Fibroblast of pulmonary artery (primary cell): Measurements from ENCODE around the gene C10orf53.
"Not testable (repeated sequence)": the region's sequence is repeated elsewhere in the genome, so short reads cannot be mapped to it uniquely, and the experiment has no call there.

Source experiments
- DNase-seq: peaks from one replicate; pipeline ENCODE4 v3.0.0-alpha.2; 2010; ENCODE audit warnings: low read depth
- H3K4me3 ChIP-seq: replicated peaks from 2 replicates; pipeline ENCODE4 v1.5.1; 2011; ENCODE audit warnings: low read depth, mild to moderate bottlenecking, control low read depth, low read length, moderate library complexity
- TF ChIP-seq, protein P1 (sequence below): IDR thresholded peaks from 2 replicates; pipeline ENCODE4 v1.5.1; 2011; ENCODE audit warnings: mild to moderate bottlenecking, control low read depth, low read length, inconsistent platforms; ENCODE audit errors: missing control alignments

Gene C10orf53

DNA sequence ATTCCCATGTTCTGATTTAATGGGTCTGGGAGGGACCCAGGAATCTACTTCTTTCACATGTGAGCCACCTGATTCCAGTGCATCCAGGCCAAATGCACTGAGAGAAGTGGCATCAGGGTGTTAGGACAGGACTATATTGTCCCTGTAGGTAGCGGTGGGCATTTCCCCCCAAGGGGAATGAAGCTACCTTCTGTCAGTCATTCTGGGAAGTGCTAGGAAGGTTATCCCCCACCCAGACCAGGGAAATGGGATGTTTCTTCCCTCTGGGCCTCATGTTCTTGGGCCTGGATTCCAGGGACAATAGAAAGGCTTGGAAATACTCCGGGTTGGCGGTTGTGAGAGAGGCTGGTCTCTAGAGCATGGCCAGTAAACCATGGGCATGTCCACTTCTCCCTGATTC is 20.8 kb downstream of the C10orf53 start:
- DNase-seq = no peak
- H3K4me3 ChIP-seq = no peak overlapping the region
- TF ChIP-seq, protein P1, sequence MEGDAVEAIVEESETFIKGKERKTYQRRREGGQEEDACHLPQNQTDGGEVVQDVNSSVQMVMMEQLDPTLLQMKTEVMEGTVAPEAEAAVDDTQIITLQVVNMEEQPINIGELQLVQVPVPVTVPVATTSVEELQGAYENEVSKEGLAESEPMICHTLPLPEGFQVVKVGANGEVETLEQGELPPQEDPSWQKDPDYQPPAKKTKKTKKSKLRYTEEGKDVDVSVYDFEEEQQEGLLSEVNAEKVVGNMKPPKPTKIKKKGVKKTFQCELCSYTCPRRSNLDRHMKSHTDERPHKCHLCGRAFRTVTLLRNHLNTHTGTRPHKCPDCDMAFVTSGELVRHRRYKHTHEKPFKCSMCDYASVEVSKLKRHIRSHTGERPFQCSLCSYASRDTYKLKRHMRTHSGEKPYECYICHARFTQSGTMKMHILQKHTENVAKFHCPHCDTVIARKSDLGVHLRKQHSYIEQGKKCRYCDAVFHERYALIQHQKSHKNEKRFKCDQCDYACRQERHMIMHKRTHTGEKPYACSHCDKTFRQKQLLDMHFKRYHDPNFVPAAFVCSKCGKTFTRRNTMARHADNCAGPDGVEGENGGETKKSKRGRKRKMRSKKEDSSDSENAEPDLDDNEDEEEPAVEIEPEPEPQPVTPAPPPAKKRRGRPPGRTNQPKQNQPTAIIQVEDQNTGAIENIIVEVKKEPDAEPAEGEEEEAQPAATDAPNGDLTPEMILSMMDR = no peak

DNA sequence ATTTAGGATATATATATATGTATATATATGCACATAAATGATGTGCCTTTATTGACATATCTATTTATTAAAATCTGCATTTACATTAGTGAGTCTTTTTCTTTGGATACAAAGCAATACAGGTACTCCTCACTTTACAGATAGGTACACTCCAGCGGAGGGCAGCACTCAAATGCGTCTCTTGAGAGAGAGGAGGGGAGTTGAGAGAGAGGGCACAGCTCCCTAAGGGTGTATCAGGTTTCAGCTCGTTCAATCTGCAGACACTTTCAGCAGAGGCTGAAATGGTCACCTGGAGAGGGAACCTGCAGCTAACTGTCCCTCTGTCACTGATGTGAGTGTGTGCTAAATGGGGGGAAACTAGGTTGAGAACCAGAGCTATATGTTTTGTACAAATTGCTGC is 21.5 kb downstream of the C10orf53 start:
- TF ChIP-seq, protein P1 = no peak
- no peak for DNase-seq
- no peak overlapping the region for H3K4me3 ChIP-seq

GRCh38 chr10:49707585-49707984 is 28.1 kb downstream of the C10orf53 start:
- TF ChIP-seq, protein P1 = no peak
- H3K4me3 ChIP-seq = no peak overlapping the region
- DNase-seq = no peak

GRCh38 chr10:49709934-49710333 is 30.5 kb downstream of the C10orf53 start:
- no peak for DNase-seq
- TF ChIP-seq, protein P1 = no peak
- H3K4me3 ChIP-seq = no peak overlapping the region

GRCh38 chr10:49710966-49711365 is 31.5 kb downstream of the C10orf53 start:
- DNase-seq = no peak
- no peak overlapping the region for H3K4me3 ChIP-seq
- TF ChIP-seq, protein P1 = no peak

- TF ChIP-seq, protein P1 = no peak
Observed at GRCh38 chr10:49711481-49711880, 32.0 kb downstream of the C10orf53 start.

DNA sequence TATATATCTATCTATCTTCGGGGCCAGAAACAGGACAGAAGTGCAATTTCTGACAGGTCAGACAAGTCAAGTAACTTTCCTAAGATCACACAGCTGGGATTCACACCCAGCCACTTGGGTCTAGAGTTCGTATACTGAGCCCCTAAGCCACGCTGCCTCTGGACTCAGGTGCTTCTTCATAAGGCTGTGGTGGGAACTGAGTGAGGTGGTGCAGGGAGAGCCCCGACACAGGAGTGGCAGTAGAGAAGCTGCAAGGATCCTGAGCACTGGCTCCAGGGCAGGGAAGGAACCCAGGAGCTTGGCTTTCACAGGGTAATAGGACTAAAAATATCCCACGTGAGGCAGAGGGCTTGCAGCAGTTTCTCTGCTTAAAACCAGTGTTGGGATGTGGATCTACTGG is 33.8 kb downstream of the C10orf53 start:
- TF ChIP-seq, protein P1 = no peak
- DNase-seq = no peak
- no peak overlapping the region for H3K4me3 ChIP-seq

More at GRCh38 chr10:49711481-49711880, 32.0 kb downstream of the C10orf53 start:
- H3K4me3 ChIP-seq = no peak overlapping the region
- DNase-seq = no peak

GRCh38 chr10:49715157-49715556 is 35.7 kb downstream of the C10orf53 start:
- not testable (repeated sequence) for DNase-seq, H3K4me3 ChIP-seq
